ENCODE data around the gene TTC8.

The TTC8 gene

DNA sequence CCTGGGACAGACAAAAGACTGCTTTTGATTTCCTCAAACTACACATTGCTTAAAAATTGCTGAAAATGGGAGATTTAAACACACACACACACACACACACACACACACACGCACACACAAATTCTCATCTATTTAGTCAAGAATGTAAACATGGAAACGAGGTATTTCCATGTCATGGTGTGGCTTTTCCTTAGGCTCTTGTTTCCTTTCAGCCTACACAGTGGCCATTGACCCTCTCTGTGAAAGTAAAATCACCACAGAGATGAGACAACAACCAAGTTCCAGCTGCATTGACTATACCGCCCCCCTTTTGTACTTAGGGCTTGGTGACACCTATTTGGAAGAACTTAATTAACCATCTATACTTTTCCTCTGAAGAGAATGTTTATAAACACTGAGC is 41.9 kb downstream of the TTC8 start:
- TF ChIP-seq, protein P1, sequence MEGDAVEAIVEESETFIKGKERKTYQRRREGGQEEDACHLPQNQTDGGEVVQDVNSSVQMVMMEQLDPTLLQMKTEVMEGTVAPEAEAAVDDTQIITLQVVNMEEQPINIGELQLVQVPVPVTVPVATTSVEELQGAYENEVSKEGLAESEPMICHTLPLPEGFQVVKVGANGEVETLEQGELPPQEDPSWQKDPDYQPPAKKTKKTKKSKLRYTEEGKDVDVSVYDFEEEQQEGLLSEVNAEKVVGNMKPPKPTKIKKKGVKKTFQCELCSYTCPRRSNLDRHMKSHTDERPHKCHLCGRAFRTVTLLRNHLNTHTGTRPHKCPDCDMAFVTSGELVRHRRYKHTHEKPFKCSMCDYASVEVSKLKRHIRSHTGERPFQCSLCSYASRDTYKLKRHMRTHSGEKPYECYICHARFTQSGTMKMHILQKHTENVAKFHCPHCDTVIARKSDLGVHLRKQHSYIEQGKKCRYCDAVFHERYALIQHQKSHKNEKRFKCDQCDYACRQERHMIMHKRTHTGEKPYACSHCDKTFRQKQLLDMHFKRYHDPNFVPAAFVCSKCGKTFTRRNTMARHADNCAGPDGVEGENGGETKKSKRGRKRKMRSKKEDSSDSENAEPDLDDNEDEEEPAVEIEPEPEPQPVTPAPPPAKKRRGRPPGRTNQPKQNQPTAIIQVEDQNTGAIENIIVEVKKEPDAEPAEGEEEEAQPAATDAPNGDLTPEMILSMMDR (conservative IDR thresholded peaks at IDR 0.05): no peak
- TF ChIP-seq ZFX (IDR thresholded peaks at IDR 0.05): no peak
- H3K27ac ChIP-seq: no peak overlapping the region

GRCh38 chr14:88868558-88869159 is 44.2 kb downstream of the TTC8 start:
- H3K27ac ChIP-seq: no peak overlapping the region
- TF ChIP-seq, protein P1 (conservative IDR thresholded peaks at IDR 0.05): peak; percentile 84
- TF ChIP-seq ZFX (IDR thresholded peaks at IDR 0.05): no peak

DNA sequence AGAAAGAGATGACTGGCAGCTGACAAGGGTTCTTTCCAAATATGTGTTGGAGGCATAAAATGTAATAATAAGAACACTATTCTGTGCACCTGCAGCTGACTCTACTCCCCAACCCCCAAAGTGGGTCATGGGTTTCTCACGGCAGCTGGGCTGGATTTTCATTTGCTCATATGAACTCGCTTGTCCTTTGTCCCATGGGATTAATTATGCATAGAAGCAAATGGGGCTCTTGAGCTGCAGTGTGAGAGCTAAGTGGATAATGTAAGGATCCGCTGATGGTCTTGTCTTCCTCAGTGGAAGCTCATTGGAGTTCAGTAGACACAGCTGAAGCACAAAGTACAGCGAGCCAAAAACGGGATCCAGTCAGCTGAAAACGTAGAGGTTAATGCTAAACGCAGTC is 46.3 kb downstream of the TTC8 start:
- H3K27ac ChIP-seq: no peak overlapping the region

GRCh38 chr14:88871429-88871828 is 47.0 kb downstream of the TTC8 start:
- no peak overlapping the region for H3K27ac ChIP-seq
- TF ChIP-seq ZFX (IDR thresholded peaks at IDR 0.05): no peak

More for the DNA sequence above, 46.3 kb downstream of the TTC8 start:
- TF ChIP-seq, protein P1 (conservative IDR thresholded peaks at IDR 0.05): no peak
- no peak for TF ChIP-seq ZFX (IDR thresholded peaks at IDR 0.05)

GRCh38 chr14:88872976-88873375 is 48.5 kb downstream of the TTC8 start:
- no peak for TF ChIP-seq ZFX (IDR thresholded peaks at IDR 0.05)
- TF ChIP-seq, protein P1 (conservative IDR thresholded peaks at IDR 0.05): no peak
- H3K27ac ChIP-seq: no peak overlapping the region

DNA sequence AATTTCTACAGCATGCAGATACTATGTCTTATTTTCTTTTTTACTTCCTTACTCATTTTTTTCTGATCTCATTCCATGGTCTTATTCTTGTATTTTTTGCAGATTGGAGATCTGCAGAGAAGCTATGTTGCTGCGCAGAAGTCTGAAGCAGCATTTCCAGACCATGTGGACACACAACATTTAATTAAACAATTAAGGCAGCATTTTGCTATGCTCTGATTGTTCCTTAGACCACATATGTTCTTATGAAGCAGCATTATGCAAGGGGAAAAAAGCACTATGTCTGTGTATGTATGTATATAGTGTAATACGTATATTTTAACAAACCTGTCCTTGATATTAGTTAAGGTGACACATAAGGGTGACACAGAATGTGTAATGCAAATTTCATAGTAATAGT is 52.7 kb downstream of the TTC8 start:
- TF ChIP-seq, protein P1 (conservative IDR thresholded peaks at IDR 0.05): no peak
- TF ChIP-seq ZFX (IDR thresholded peaks at IDR 0.05): no peak
- H3K27ac ChIP-seq: no peak overlapping the region

DNA sequence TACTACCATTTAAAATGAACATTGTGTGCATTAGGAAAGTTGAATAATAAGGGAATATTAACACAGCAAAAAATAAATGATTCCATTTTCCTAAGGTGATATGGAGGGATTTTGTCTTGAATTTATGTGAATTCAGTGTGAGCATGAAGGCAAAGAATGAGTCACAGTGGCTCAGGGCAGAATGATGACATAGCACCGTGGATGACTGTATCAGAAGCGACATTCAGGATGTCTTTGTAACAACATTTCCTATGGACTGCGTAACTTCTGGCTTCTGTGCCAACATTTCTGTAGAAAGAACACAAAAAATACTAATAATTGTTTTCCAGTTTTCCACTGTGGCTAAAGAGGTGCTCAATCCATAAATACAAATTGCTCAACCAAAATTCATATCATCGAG is 54.6 kb downstream of the TTC8 start:
- H3K27ac ChIP-seq: no peak overlapping the region
- TF ChIP-seq, protein P1 (conservative IDR thresholded peaks at IDR 0.05): no peak
- TF ChIP-seq ZFX (IDR thresholded peaks at IDR 0.05): no peak

DNA sequence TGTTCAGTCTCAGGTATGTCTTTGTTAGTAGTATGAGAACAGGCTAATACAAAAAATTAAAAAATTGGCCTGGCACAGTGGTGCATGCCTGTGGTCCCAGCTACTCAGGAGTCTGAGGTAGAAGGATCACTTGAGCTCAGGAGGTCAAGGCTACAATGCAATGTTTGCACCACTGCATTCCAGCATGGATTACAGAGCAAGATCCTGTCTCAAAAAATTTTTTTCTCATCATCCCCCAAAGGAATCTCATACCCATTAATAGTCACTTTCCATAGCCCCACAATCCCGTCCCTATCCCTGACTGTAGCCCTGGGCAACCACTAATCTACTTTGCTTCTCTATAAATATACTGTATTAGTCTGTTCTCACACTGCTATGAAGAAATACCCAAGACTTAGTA is 57.8 kb downstream of the TTC8 start:
- H3K27ac ChIP-seq: no peak overlapping the region
- TF ChIP-seq, protein P1 (conservative IDR thresholded peaks at IDR 0.05): no peak
- TF ChIP-seq ZFX (IDR thresholded peaks at IDR 0.05): no peak

All from C4-2B (cell line).